Tibial nerve (tissue), 4 donors: Measurements from ENCODE around the gene UMAD1. TPM values are rescaled to one million over a fixed set of nuclear protein-coding genes. Genes with fewer than 3 reads are reported as not detected.

Experiments used
- DNase-seq, 2 donors: peaks; one replicate each; pipeline ENCODE4 v3.0.0-alpha.2; 2019; ENCODE audit warnings: low spot score in 2 of 2
- H3K27ac ChIP-seq, 4 donors: fragments of 200-600 bp; sonication (generic) in 3 of 4; one replicate each; pipeline ENCODE4 v1.5.1; 2017 to 2019; ENCODE audit warnings: mild to moderate bottlenecking in 1 of 4
- H3K27me3 ChIP-seq, 2 donors: fragments of 200-600 bp; sonication (generic) in 1 of 2; one replicate each; pipeline versions ENCODE4 v1.5.1 to v1.6.0; 2017 to 2019
- H3K36me3 ChIP-seq, 3 donors: fragments of 200-600 bp; sonication (generic); one replicate each; pipeline ENCODE4 v1.5.1; 2018 to 2019
- H3K4me1 ChIP-seq, 4 donors: fragments of 200-600 bp; sonication (generic) in 3 of 4; one replicate each; pipeline ENCODE4 v1.5.1; 2017 to 2019
- H3K4me3 ChIP-seq, 4 donors: fragments of 200-600 bp; sonication (generic) in 3 of 4; one replicate each; pipeline ENCODE4 v1.5.1; 2017 to 2019; ENCODE audit warnings: mild to moderate bottlenecking in 1 of 4, moderate library complexity in 1 of 4
- H3K9me3 ChIP-seq, 4 donors: fragments of 200-600 bp; sonication (generic) in 3 of 4; one replicate each; pipeline ENCODE4 v1.5.1; 2017 to 2019
- CTCF ChIP-seq, 5 experiments: fragments of 200-600 bp in 3 of 5; fragments of 450-650 bp in 2 of 5; sonication (generic) in 3 of 5; IDR thresholded peaks; one replicate each; pipeline ENCODE4 v1.5.1; 2016 to 2019; ENCODE audit warnings: antibody characterized with exemption in 5 of 5, mild to moderate bottlenecking in 3 of 5, moderate library complexity in 2 of 5
- EP300 ChIP-seq, 2 donors: sonication (generic); formaldehyde crosslinking; IDR thresholded peaks; one replicate each; pipeline ENCODE4 v1.6.1; 2017; ENCODE audit warnings: antibody characterized with exemption in 2 of 2, mild to moderate bottlenecking in 1 of 2
- POLR2A ChIP-seq, 2 donors: fragments of 450-650 bp; IDR thresholded peaks; one replicate each; pipeline ENCODE4 v1.6.1; 2017; ENCODE audit warnings: antibody characterized with exemption in 2 of 2, mild to moderate bottlenecking in 2 of 2, moderate library complexity in 2 of 2
- WGBS, 2 donors: methylation state at CpG; one replicate each; pipeline ENCODE4 v1.1.5; 2018; 5-methylcytosine and 5-hydroxymethylcytosine counted together
- total RNA-seq, 4 donors: library from RNA; depleted of rRNA; stranded (reverse); fragments of >200 nt; gene quantifications; one replicate each; pipeline ENCODE4 v1.1.0, GENCODE V29; 2016

Gene UMAD1
- total RNA-seq, 4 donors from 2014 or later: 6.0 to 14.9 (median 10.2) TPM

GRCh38 chr7:7907306-7907705 lies 266.8 kb downstream of the UMAD1 start:
- Histone ChIP-seq H3K9me3 (no peaks in the 10 kb centered on the region), H3K4me3 (no peak overlapping the region), H3K36me3 (no peaks in the 10 kb centered on the region), H3K4me1 (no peaks in the 10 kb centered on the region), H3K27me3 (no peaks in the 10 kb centered on the region), H3K27ac (no peak overlapping the region)
- TF ChIP-seq POLR2A (IDR thresholded peaks at IDR 0.05): no peak
- DNase-seq: no peak
- 94 to 97% methylated on average over 2 of the region's 2 CpGs for WGBS, 2 donors

GRCh38 chr7:7908622-7909145 lies 268.1 kb downstream of the UMAD1 start:
- Histone ChIP-seq H3K27me3 (no peaks in the 10 kb centered on the region), H3K4me3 (no peak overlapping the region), H3K36me3 (no peaks in the 10 kb centered on the region), H3K27ac (no peak overlapping the region), H3K9me3 (no peaks in the 10 kb centered on the region), H3K4me1 (no peaks in the 10 kb centered on the region)
- WGBS, 2 donors: 84 to 87% methylated on average over 3 of the region's 3 CpGs
- no peak for DNase-seq
- TF ChIP-seq POLR2A (IDR thresholded peaks at IDR 0.05): no peak
- TF ChIP-seq CTCF (IDR thresholded peaks at IDR 0.05): no peak
- TF ChIP-seq EP300 (IDR thresholded peaks at IDR 0.05): no peak

- no peak for TF ChIP-seq POLR2A (IDR thresholded peaks at IDR 0.05)
- TF ChIP-seq CTCF (IDR thresholded peaks at IDR 0.05): no peak
- TF ChIP-seq EP300 (IDR thresholded peaks at IDR 0.05): no peak
- Histone ChIP-seq H3K4me1 (no peaks in the 10 kb centered on the region), H3K27ac (no peak overlapping the region), H3K36me3 (no peaks in the 10 kb centered on the region), H3K27me3 (no peaks in the 10 kb centered on the region), H3K9me3 (no peaks in the 10 kb centered on the region), H3K4me3 (no peak overlapping the region)
- WGBS, 2 donors: 78 to 80% methylated on average over 4 of the region's 4 CpGs
- DNase-seq: no peak
Observed at GRCh38 chr7:7909376-7909775, 268.8 kb downstream of the UMAD1 start.

- Histone ChIP-seq H3K27me3 (no peaks in the 10 kb centered on the region), H3K4me1 (no peaks in the 10 kb centered on the region), H3K36me3 (no peaks in the 10 kb centered on the region), H3K27ac (no peak overlapping the region), H3K9me3 (no peaks in the 10 kb centered on the region), H3K4me3 (no peak overlapping the region)
- no peak for DNase-seq
- TF ChIP-seq EP300 (IDR thresholded peaks at IDR 0.05) (no peak), POLR2A (IDR thresholded peaks at IDR 0.05) (no peak), CTCF (IDR thresholded peaks at IDR 0.05) (no peak)
- 64 to 70% methylated on average over 4 of the region's 4 CpGs for WGBS, 2 donors
Observed at GRCh38 chr7:7911369-7912123, 271.0 kb downstream of the UMAD1 start.

- Histone ChIP-seq H3K36me3 (no peaks in the 10 kb centered on the region), H3K27ac (no peak overlapping the region), H3K4me1 (no peaks in the 10 kb centered on the region), H3K4me3 (no peak overlapping the region), H3K9me3 (no peaks in the 10 kb centered on the region), H3K27me3 (no peaks in the 10 kb centered on the region)
- no peak for DNase-seq
- TF ChIP-seq POLR2A (IDR thresholded peaks at IDR 0.05) (no peak), CTCF (IDR thresholded peaks at IDR 0.05) (no peak), EP300 (IDR thresholded peaks at IDR 0.05) (no peak)
- WGBS, 2 donors: 74 to 79% methylated on average over 3 of the region's 3 CpGs
Observed at GRCh38 chr7:7912937-7913336, 272.4 kb downstream of the UMAD1 start.
